Stomach smooth muscle (tissue), 2 donors: ENCODE measurements around the gene NAE1.

Experiments
- H3K27ac ChIP-seq: one replicate; pipeline ENCODE4 v1.7.0; 2013; ENCODE audit warnings: mild to moderate bottlenecking, low read length, inconsistent platforms
- H3K27me3 ChIP-seq, 2 donors: one replicate each; pipeline ENCODE4 v1.7.0; 2013; ENCODE audit warnings: low read length in 2 of 2; ENCODE audit not compliant: insufficient read depth in 2 of 2, control insufficient read depth in 1 of 2
- H3K36me3 ChIP-seq, 2 donors: one replicate each; pipeline ENCODE4 v1.7.0; 2013; ENCODE audit warnings: low read length in 2 of 2; ENCODE audit not compliant: control insufficient read depth in 2 of 2, insufficient read depth in 2 of 2
- H3K4me1 ChIP-seq: one replicate; pipeline ENCODE4 v1.7.0; 2013; ENCODE audit warnings: low read length; ENCODE audit not compliant: control insufficient read depth, insufficient read depth
- H3K4me3 ChIP-seq, 2 donors: one replicate each; pipeline ENCODE4 v1.7.0; 2013; ENCODE audit warnings: low read length in 2 of 2
- H3K9ac ChIP-seq, 2 donors: one replicate each; pipeline ENCODE4 v1.7.0; 2013; ENCODE audit warnings: low read length in 2 of 2, mild to moderate bottlenecking in 1 of 2
- H3K9me3 ChIP-seq, 2 donors: one replicate each; pipeline ENCODE4 v1.7.0; 2013; ENCODE audit warnings: low read length in 2 of 2; ENCODE audit not compliant: control insufficient read depth in 2 of 2
- donor health status: healthy.
- donor health status: Pancreatic carcinoma.

The NAE1 gene

GRCh38 chr16:66862023-66862520, 31.3 kb upstream of the NAE1 start:
- no peak overlapping the region for H3K9ac ChIP-seq
- no peaks in the 10 kb centered on the region for H3K9me3 ChIP-seq
- H3K36me3 ChIP-seq = no peaks in the 10 kb centered on the region
- H3K4me1 ChIP-seq = peaks cover 5% of the 10 kb centered on the region
- no peak overlapping the region for H3K27ac ChIP-seq
- no peak overlapping the region for H3K4me3 ChIP-seq
- no peaks in the 10 kb centered on the region for H3K27me3 ChIP-seq

- Histone ChIP-seq H3K4me1 (peaks cover 5% of the 10 kb centered on the region), H3K9ac (no peak overlapping the region), H3K27ac (no peak overlapping the region), H3K36me3 (no peaks in the 10 kb centered on the region), H3K27me3 (no peaks in the 10 kb centered on the region), H3K4me3 (no peak overlapping the region), H3K9me3 (no peaks in the 10 kb centered on the region)
Observed at GRCh38 chr16:66859397-66860068, 28.8 kb upstream of the NAE1 start.

DNA sequence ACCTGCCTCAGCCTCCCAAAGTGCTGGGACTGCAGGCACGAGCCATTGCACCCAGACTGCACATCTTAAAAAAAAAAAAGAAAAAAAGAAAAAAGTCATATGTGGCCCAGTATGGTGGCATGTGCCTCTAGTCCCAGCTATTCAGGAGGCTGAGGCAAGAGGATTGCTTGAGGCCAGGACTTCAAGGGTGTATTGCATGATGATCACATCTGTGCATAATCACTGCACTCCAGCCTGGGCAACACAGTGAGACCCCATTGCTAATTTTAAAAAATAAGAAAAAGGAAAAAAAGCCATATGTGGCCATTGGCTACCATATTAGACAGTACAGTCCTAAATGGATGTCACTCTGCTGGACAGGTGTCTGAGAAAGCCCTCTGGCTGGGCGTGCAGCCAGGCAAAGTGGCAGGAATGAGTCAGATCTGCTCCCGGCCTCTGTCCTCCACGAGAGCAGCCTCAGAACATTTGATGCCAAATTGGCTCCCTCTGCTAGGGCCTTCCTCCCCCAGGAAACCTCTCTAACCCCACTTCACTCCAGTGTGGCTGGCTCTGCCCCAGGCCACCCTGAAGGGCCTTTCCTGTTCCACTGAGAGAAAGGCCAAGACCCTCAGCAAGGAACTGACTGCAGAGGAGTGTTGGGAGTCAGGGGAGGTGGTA, 28.1 kb upstream of the NAE1 start:
- Histone ChIP-seq H3K4me1 (peaks cover 5% of the 10 kb centered on the region), H3K4me3 (no peak overlapping the region), H3K27ac (no peak overlapping the region), H3K9ac (no peak overlapping the region), H3K36me3 (no peaks in the 10 kb centered on the region), H3K9me3 (no peaks in the 10 kb centered on the region), H3K27me3 (no peaks in the 10 kb centered on the region)

DNA sequence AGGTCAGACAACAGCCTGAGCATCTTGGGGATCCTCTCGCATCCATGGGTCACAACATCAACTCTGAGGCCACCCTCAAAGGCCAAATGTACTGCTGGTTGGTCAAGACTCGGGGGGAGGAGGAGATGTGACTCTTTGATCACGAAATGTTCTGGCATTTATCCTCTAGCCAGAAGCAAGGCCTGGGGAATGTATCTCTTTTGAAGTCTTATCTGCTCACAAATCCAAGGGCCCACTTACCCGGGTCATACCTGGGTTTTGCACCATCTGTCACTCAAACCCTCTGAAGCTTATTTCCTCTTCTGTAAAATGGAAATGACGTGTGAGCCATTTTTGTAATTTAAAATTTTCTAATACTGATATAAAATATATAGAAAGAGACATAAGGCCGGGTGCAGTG, 26.7 kb upstream of the NAE1 start:
- Histone ChIP-seq H3K27me3 (no peaks in the 10 kb centered on the region), H3K4me3 (no peak overlapping the region), H3K9ac (no peak overlapping the region), H3K27ac (no peak overlapping the region), H3K36me3 (no peaks in the 10 kb centered on the region), H3K4me1 (peaks cover 5% of the 10 kb centered on the region), H3K9me3 (no peaks in the 10 kb centered on the region)

GRCh38 chr16:66856801-66857200, 26.0 kb upstream of the NAE1 start:
- no peaks in the 10 kb centered on the region for H3K9me3 ChIP-seq
- no peaks in the 10 kb centered on the region for H3K27me3 ChIP-seq
- no peak overlapping the region for H3K27ac ChIP-seq
- H3K9ac ChIP-seq = no peak overlapping the region
- H3K36me3 ChIP-seq = no peaks in the 10 kb centered on the region
- no peak overlapping the region for H3K4me3 ChIP-seq
- H3K4me1 ChIP-seq = peaks cover 5% of the 10 kb centered on the region

GRCh38 chr16:66856184-66856730, 25.5 kb upstream of the NAE1 start:
- H3K9ac ChIP-seq = no peak overlapping the region
- H3K27me3 ChIP-seq = no peaks in the 10 kb centered on the region
- H3K36me3 ChIP-seq = no peaks in the 10 kb centered on the region
- no peak overlapping the region for H3K27ac ChIP-seq
- H3K4me1 ChIP-seq = peaks cover 5% of the 10 kb centered on the region
- no peak overlapping the region for H3K4me3 ChIP-seq
- no peaks in the 10 kb centered on the region for H3K9me3 ChIP-seq

DNA sequence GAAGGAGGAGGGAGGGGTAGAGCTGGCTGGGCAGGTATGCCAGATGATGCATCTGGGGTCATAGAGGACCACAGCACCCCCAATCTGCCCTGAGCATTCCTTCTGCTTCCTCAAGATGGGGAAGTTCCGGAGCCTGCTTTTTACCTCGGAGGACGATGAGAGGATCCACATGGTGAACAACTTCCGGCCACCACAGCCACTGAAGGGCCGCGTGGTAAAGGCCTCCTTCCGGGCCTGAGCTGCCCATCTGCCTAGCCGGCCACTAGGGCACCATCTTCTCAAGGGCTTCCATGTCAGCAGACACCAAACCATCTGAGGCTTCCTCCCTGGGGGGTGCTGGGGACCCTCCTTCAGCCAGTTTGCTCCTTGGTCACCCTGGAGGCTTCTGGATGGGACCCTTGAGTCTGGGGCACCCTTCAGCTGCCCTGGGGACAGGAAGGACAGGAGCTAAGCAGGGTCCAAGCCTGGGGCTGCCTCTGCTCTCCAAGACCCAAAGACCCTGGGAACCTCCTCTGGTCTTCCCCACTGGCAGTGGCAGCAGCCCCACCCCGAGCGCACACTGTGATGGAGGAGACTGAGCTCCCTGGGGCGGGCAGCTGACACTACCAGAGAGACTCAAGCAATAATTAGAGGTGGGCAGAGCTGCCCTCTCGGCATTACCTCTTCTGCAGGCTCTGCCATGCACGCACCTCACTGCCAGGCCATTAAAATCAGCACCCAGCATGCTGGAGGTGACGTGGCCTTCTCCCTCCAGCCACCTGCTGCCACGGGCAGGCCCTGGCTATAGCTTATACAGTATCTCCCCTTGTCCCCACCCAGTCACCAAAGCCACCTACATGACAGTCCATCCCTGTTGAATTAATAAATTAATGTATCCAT, 22.7 kb upstream of the NAE1 start:
- H3K36me3 ChIP-seq = no peaks in the 10 kb centered on the region
- H3K9ac ChIP-seq = no peak overlapping the region
- no peaks in the 10 kb centered on the region for H3K4me1 ChIP-seq
- no peaks in the 10 kb centered on the region for H3K9me3 ChIP-seq
- no peak overlapping the region for H3K4me3 ChIP-seq
- no peaks in the 10 kb centered on the region for H3K27me3 ChIP-seq
- no peak overlapping the region for H3K27ac ChIP-seq

- H3K4me3 ChIP-seq = no peak overlapping the region
- peaks cover 0 to 9% of the 10 kb centered on the region in 2 donors for H3K27me3 ChIP-seq
- H3K27ac ChIP-seq = no peak overlapping the region
- no peaks in the 10 kb centered on the region for H3K36me3 ChIP-seq
- H3K9me3 ChIP-seq = no peaks in the 10 kb centered on the region
- no peaks in the 10 kb centered on the region for H3K4me1 ChIP-seq
- H3K9ac ChIP-seq = no peak overlapping the region
Observed at GRCh38 chr16:66851166-66851964, 20.6 kb upstream of the NAE1 start.

DNA sequence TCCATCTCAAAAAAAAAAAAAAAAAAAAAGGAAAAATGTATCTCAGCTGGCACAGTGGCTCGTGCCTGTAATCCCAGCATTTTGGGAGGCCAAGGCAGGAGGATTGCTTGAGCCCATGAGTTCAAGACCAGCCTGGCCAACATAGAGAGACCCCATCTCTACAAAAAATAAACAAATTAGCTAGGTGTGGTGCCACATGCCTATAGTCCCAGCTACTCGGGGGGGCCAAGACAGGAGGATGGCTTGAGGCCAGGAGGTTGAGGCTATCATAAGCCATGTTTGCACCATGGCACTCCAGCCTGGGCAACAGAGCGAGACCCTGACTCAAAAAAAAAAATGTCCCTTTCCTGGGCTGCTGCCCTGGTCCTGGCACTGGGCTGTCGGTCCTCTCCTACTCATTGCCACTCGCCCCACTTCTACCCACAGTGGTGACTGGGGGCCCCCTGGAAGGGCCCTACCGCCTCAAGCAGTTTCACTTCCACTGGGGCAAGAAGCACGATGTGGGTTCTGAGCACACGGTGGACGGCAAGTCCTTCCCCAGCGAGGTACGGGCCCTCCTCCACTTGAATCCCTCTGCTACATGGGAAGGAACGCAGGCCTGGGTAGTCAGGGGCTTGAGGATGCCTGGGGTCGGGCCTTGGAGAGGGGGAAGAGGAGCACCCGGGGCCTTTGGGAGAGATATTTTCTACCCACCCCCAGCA, 19.5 kb upstream of the NAE1 start:
- Histone ChIP-seq H3K4me1 (no peaks in the 10 kb centered on the region), H3K27ac (no peak overlapping the region), H3K27me3 (peaks cover 11 to 20% of the 10 kb centered on the region in 2 donors), H3K9me3 (no peaks in the 10 kb centered on the region), H3K4me3 (no peak overlapping the region), H3K36me3 (no peaks in the 10 kb centered on the region), H3K9ac (no peak overlapping the region)
